AML-193 (cell line): ENCODE results near the gene SLC19A1.

Source experiments
- DNase-seq, 2 experiments: peaks; one replicate each; lab custom pipeline; 2025; lab: John Stamatoyannopoulos, UW

SLC19A1 gene

DNA sequence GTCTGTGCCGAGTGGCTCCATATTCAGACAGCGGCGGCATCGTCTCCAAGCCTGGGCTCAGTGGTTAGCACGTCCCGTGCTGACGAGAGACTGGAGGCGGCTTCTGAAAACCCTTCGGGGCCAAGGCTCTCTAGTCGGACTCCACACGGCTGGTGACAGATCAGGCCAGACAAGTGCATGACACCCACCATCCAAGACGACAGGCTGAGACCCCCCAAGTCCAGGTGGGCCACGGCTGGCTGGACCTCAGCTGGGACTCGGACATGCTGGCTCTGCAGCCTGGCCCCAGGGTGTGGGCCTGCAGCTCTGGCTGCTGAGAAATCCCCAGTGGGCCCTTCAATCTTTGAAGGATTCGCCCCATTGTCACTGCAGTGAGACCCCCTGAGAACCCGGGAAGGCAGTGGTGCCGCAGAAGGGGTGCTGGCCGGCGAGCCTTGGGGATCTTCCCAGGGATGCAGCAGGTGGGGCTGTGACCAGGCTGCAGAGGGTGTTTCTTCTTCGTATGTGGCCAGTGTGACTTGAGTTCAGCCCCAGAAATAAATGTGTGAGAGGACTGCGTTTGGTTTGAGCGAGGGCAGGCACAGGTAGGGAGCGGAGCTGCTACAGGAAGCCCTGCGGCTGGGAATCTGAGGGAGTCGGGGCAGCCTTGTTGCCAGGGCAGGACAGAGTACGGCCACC lies 15.9 kb upstream of the SLC19A1 start:
- DNase-seq: no peak

DNA sequence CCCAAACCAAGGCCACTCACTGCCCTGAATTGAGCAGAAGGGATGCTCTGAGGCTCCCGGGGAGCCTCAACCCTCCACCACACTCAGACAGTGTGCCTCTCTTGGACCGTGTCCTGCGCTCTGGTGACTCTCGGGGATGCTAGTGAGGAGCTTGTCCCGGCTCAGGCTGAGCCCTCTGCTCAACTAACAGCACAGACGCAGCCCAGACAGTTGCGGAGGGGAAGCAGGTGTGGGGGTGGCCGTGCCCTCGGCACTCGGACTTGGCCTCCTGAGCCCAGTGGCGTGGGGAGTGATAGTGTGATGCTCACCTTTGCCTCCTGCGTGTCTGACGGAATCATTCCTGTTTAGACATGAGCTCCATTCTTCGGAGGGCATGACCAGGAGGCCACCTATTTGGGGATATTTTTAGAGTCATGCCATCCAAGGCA lies 15.4 kb upstream of the SLC19A1 start:
- DNase-seq: no peak

DNA sequence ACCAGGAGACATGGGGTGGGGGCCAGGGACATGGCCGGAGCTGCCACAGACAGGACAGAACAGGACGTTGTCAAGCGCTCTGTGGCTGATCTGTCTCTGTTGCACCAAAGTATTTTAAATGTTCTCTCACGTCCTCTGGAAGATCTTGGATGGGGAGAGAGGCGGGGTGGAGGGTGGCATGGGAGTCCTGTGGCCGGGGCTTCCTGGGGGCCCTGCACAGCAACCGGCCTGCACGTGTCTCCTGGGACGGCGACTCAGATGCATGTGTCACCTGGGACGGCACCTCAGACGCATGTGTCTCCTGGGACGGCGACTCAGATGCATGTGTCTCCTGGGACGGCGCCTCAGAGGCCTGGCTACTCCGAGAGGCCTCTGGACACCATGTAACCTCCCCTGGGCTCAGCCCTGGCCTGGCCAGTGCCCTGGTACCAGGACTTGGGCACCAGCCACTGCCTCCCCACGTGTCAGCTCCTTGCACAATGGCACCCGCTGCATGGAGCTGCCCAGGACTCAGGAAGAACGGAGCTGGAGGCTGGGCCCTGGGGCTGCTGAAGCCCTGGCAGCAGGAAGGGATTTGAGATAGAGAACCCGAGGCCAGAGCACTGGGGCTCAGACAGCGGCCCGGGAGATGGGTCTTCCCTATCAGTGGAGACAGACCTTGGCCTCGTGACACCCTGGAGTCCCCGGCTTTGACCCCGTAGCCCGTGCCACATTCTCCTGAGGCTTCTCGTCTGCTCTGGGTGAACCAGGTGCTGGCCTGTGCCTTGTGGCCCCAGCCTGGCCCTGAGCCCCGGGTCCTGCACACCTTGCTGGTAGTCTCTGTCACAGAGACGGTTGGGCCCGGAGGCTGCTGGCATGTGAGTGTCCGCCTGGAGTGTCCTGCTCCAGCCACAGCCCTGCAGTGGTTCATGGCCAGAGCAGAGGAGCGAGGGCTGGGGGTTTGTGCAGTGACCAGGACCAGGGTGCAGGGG lies 14.7 kb upstream of the SLC19A1 start:
- no peak for DNase-seq

DNA sequence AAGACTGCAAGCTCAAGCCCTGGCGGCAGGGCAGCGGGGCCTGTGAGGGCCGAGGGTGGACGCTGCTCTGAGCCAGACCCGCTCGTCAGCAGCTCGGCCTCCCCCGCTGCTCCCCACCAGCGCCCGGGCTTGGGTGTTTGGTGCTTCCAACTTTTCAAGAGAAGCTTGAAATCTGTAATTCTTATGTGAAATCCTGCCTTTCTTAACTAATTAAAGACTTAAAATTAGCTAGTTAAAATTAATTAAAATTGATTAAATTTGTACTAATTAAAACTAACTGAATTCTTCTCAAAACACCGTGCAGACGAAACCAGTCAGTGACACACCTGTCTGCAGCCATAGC lies 14.0 kb upstream of the SLC19A1 start:
- no peak for DNase-seq

GRCh38 chr21:45555557-45556301 lies 13.5 kb upstream of the SLC19A1 start:
- DNase-seq: peak; percentile 48 to 58

GRCh38 chr21:45555251-45555556 lies 13.0 kb upstream of the SLC19A1 start:
- DNase-seq: no peak

- DNase-seq: peak; percentile 12 to 28
These were observed 12.4 kb upstream of the SLC19A1 start for GRCh38 chr21:45554477-45555175.

DNA sequence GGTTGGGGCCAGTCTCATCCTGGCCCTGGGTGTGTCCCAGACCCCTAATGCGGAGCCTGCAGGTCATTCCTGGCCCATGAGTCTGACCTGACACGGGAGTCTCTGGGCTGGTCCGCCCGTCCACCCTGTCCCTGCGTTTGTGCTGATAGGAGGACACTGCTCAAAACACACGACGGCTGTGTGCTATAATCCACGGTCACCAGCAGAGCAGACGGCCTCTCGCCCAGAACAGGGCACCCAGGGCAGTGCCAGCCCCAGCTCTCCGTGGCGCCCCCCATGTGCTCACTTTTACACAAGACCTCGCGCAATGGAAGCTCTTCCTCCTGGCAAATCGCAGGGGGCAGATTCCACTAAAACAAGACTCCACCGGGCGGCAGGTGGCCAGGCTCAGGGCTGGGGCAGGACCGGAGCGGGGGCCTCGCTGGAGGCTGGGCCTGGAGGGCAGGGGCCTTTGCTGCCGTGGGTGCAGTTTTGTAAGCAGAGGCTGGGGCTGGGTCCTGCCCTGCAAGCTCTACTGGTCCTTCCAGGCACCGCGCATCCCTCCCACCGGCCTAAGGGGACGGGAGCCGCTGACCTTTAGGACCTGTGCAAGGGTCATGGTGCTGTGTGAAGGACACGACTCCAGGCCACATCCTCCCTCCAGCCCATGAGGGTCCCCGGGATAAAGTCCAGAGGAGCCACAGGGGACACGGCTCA lies 10.6 kb upstream of the SLC19A1 start:
- DNase-seq: no peak

GRCh38 chr21:45551783-45552695 lies 9.8 kb upstream of the SLC19A1 start:
- no peak for DNase-seq

- DNase-seq: peak; percentile 44 to 47
These were observed 9.1 kb upstream of the SLC19A1 start for GRCh38 chr21:45551316-45551715.

GRCh38 chr21:45550522-45551210 lies 8.4 kb upstream of the SLC19A1 start:
- peak; percentile 82 to 85 for DNase-seq

GRCh38 chr21:45549626-45550463 lies 7.6 kb upstream of the SLC19A1 start:
- DNase-seq: peak; percentile 20 to 21

- no peak for DNase-seq
These were observed 6.7 kb upstream of the SLC19A1 start for GRCh38 chr21:45548711-45549491.

GRCh38 chr21:45547545-45547900 lies 5.3 kb upstream of the SLC19A1 start:
- DNase-seq: no peak

- no peak for DNase-seq
These were observed 4.7 kb upstream of the SLC19A1 start for GRCh38 chr21:45546636-45547544.

- DNase-seq: no peak
These were observed 3.7 kb upstream of the SLC19A1 start for GRCh38 chr21:45545691-45546531.
